Activated CD4-positive, alpha-beta T cell treated with anti-CD3 and anti-CD28 coated beads, Interleukin-2, amount 10 ng/mL, durations not matched to agents 7 days and 5 days (primary cell): Measurements from ENCODE around the gene CCDC12. TPM values are rescaled to one million over a fixed set of nuclear protein-coding genes. Genes with fewer than 3 reads are reported as not detected.
A peak's percentile ranks its signal among the peaks of the same experiment; 100 is the strongest.

Source experiments
- CTCF ChIA-PET: fragments of 350-600 bp; sonication (Branson Sonifier 250); formaldehyde crosslinking; loops from one replicate; lab custom pipeline; 2021; ENCODE audit warnings: antibody characterized with exemption; lab: Charles Lee
- POLR2A ChIA-PET: fragments of 350-600 bp; sonication (Branson Sonifier 250); formaldehyde crosslinking; loops from one replicate; lab custom pipeline; 2021; ENCODE audit warnings: antibody characterized with exemption; lab: Charles Lee
- DNase-seq: peaks from one replicate; pipeline ENCODE4 v3.0.0-alpha.2; 2020
- H3K27ac Mint-ChIP-seq: one replicate; pipeline ENCODE4 v1.8.0; 2021; ENCODE audit warnings: mild to moderate bottlenecking, moderate library complexity, mixed read lengths
- H3K27me3 Mint-ChIP-seq: one replicate; pipeline ENCODE4 v1.8.0; 2021; ENCODE audit warnings: mixed read lengths
- H3K36me3 Mint-ChIP-seq: one replicate; pipeline ENCODE4 v1.8.0; 2021; ENCODE audit warnings: low read depth, mixed read lengths
- H3K4me1 Mint-ChIP-seq: one replicate; pipeline ENCODE4 v1.8.0; 2021; ENCODE audit warnings: mixed read lengths
- H3K4me3 Mint-ChIP-seq: one replicate; pipeline ENCODE4 v1.8.0; 2021; ENCODE audit warnings: mild to moderate bottlenecking, moderate library complexity, mixed read lengths
- H3K9me3 Mint-ChIP-seq: one replicate; pipeline ENCODE4 v1.8.0; 2021; ENCODE audit warnings: mixed read lengths
- total RNA-seq, 2 experiments: library from RNA; stranded (reverse); gene quantifications; one replicate each; pipeline ENCODE4 v1.2.3, GENCODE V29; 2021

CCDC12 gene
- total RNA-seq, 2 experiments from 2014 or later: 48.7 to 56.1 TPM

- H3K27me3 Mint-ChIP-seq: no peaks in the 10 kb centered on the region
- peaks cover 12% of the 10 kb centered on the region for H3K9me3 Mint-ChIP-seq
- H3K36me3 Mint-ChIP-seq: peaks cover 70% of the 10 kb centered on the region
- no peak overlapping the region for H3K4me3 Mint-ChIP-seq
- ChIA-PET POLR2A (no interaction called here), CTCF (interaction anchor here (1.6 to 3.5 kb wide), 2 partner anchors 10 to 22 kb away, joined by 6 to 11 read pairs; no protein-coding TSS in a partner anchor)
- peaks cover 59% of the 10 kb centered on the region for H3K4me1 Mint-ChIP-seq
- no peak for DNase-seq
- peak overlapping the region; percentile 84 for H3K27ac Mint-ChIP-seq
Observed at GRCh38 chr3:46926039-46926438, 50.5 kb downstream of the CCDC12 start.

- Mint-ChIP-seq H3K36me3 (peaks cover 70% of the 10 kb centered on the region), H3K4me1 (peaks cover 54% of the 10 kb centered on the region), H3K4me3 (no peak overlapping the region), H3K27ac (peak overlapping the region; percentile 84), H3K27me3 (no peaks in the 10 kb centered on the region), H3K9me3 (peaks cover 12% of the 10 kb centered on the region)
- ChIA-PET CTCF (interaction anchor here (0.7 to 1.6 kb wide), 2 partner anchors 10 to 14 kb away, joined by 3 to 6 read pairs; no protein-coding TSS in a partner anchor), POLR2A (no interaction called here)
- DNase-seq: no peak
Observed at GRCh38 chr3:46925585-46925934, 51.0 kb downstream of the CCDC12 start.

- H3K4me1 Mint-ChIP-seq: peaks cover 51% of the 10 kb centered on the region
- no peak overlapping the region for H3K4me3 Mint-ChIP-seq
- no peak for DNase-seq
- peak overlapping the region; percentile 20 for H3K27ac Mint-ChIP-seq
- peaks cover 69% of the 10 kb centered on the region for H3K36me3 Mint-ChIP-seq
- ChIA-PET POLR2A (no interaction called here), CTCF (interaction anchor here (0.7 to 2.0 kb wide), 2 partner anchors 15 to 24 kb away, joined by 3 to 5 read pairs; no protein-coding TSS in a partner anchor)
- no peaks in the 10 kb centered on the region for H3K27me3 Mint-ChIP-seq
- H3K9me3 Mint-ChIP-seq: peaks cover 12% of the 10 kb centered on the region
Observed at GRCh38 chr3:46924921-46925584, 51.5 kb downstream of the CCDC12 start.

- Mint-ChIP-seq H3K4me3 (no peak overlapping the region), H3K27me3 (no peaks in the 10 kb centered on the region), H3K36me3 (peaks cover 68% of the 10 kb centered on the region), H3K9me3 (peaks cover 7% of the 10 kb centered on the region), H3K27ac (no peak overlapping the region), H3K4me1 (peaks cover 42% of the 10 kb centered on the region)
- DNase-seq: peak; percentile 54
- ChIA-PET POLR2A (no interaction called here), CTCF (interaction anchor here (1.3 to 2.0 kb wide), 11 partner anchors 9 to 410 kb away, joined by 3 to 8 read pairs (median 6); no protein-coding TSS in a partner anchor)
Observed at GRCh38 chr3:46923559-46924350, 52.8 kb downstream of the CCDC12 start.

- DNase-seq: no peak
- no peak overlapping the region for H3K27ac Mint-ChIP-seq
- POLR2A ChIA-PET: no interaction called here
- H3K4me3 Mint-ChIP-seq: no peak overlapping the region
- CTCF ChIA-PET: interaction anchor here (1.3 to 2.0 kb wide), 11 partner anchors 10 to 410 kb away, joined by 3 to 8 read pairs (median 6); no protein-coding TSS in a partner anchor
- H3K36me3 Mint-ChIP-seq: peaks cover 69% of the 10 kb centered on the region
- H3K27me3 Mint-ChIP-seq: no peaks in the 10 kb centered on the region
- no peaks in the 10 kb centered on the region for H3K9me3 Mint-ChIP-seq
- peaks cover 35% of the 10 kb centered on the region for H3K4me1 Mint-ChIP-seq
Observed at GRCh38 chr3:46922871-46923558, 53.5 kb downstream of the CCDC12 start.

GRCh38 chr3:46922426-46922825, 54.1 kb downstream of the CCDC12 start:
- no peaks in the 10 kb centered on the region for H3K27me3 Mint-ChIP-seq
- no peak overlapping the region for H3K4me3 Mint-ChIP-seq
- no peak for DNase-seq
- peaks cover 30% of the 10 kb centered on the region for H3K4me1 Mint-ChIP-seq
- ChIA-PET POLR2A (no interaction called here), CTCF (interaction anchor here (1.3 to 2.0 kb wide), 7 partner anchors 10 to 411 kb away, joined by 3 to 8 read pairs (median 6); no protein-coding TSS in a partner anchor)
- no peak overlapping the region for H3K27ac Mint-ChIP-seq
- H3K36me3 Mint-ChIP-seq: peaks cover 71% of the 10 kb centered on the region
- H3K9me3 Mint-ChIP-seq: no peaks in the 10 kb centered on the region

- H3K9me3 Mint-ChIP-seq: no peaks in the 10 kb centered on the region
- H3K36me3 Mint-ChIP-seq: peaks cover 71% of the 10 kb centered on the region
- no peak overlapping the region for H3K27ac Mint-ChIP-seq
- CTCF ChIA-PET: interaction anchor here (0.6 to 1.7 kb wide), 3 partner anchors 9 to 83 kb away, joined by 3 to 6 read pairs (median 3); no protein-coding TSS in a partner anchor
- H3K27me3 Mint-ChIP-seq: no peaks in the 10 kb centered on the region
- H3K4me1 Mint-ChIP-seq: peaks cover 24% of the 10 kb centered on the region
- POLR2A ChIA-PET: no interaction called here
- H3K4me3 Mint-ChIP-seq: no peak overlapping the region
- DNase-seq: no peak
Observed at GRCh38 chr3:46921871-46922271, 54.7 kb downstream of the CCDC12 start.

- no peak for DNase-seq
- Mint-ChIP-seq H3K27me3 (no peaks in the 10 kb centered on the region), H3K27ac (no peak overlapping the region), H3K9me3 (no peaks in the 10 kb centered on the region), H3K4me3 (no peak overlapping the region), H3K36me3 (peaks cover 78% of the 10 kb centered on the region), H3K4me1 (peaks cover 16% of the 10 kb centered on the region)
- ChIA-PET CTCF (interaction anchor here (0.5 to 2.8 kb wide), 3 partner anchors 26 to 1261 kb away, joined by 3 to 10 read pairs (median 5); no protein-coding TSS in a partner anchor), POLR2A (no interaction called here)
Observed at GRCh38 chr3:46921041-46921440, 55.5 kb downstream of the CCDC12 start.

- ChIA-PET CTCF (interaction anchor here (1.0 to 2.8 kb wide), 3 partner anchors 29 to 99 kb away, joined by 3 to 10 read pairs (median 3); no protein-coding TSS in a partner anchor), POLR2A (interaction anchor here (0.6 kb wide), 1 partner anchor 507 kb away, joined by 11 read pairs; no protein-coding TSS in a partner anchor)
- Mint-ChIP-seq H3K36me3 (peaks cover 70% of the 10 kb centered on the region), H3K9me3 (no peaks in the 10 kb centered on the region), H3K4me3 (no peak overlapping the region), H3K4me1 (peaks cover 13% of the 10 kb centered on the region), H3K27me3 (no peaks in the 10 kb centered on the region), H3K27ac (no peak overlapping the region)
- no peak for DNase-seq
Observed at GRCh38 chr3:46918634-46919033, 57.9 kb downstream of the CCDC12 start.

GRCh38 chr3:46918202-46918601, 58.3 kb downstream of the CCDC12 start:
- Mint-ChIP-seq H3K36me3 (peaks cover 65% of the 10 kb centered on the region), H3K27me3 (no peaks in the 10 kb centered on the region), H3K4me3 (no peak overlapping the region), H3K4me1 (peaks cover 13% of the 10 kb centered on the region), H3K27ac (no peak overlapping the region), H3K9me3 (no peaks in the 10 kb centered on the region)
- CTCF ChIA-PET: interaction anchor here (1.2 kb wide), 1 partner anchor 100 kb away, joined by 3 read pairs; no protein-coding TSS in a partner anchor
- no peak for DNase-seq
- POLR2A ChIA-PET: interaction anchor here (0.6 kb wide), 1 partner anchor 508 kb away, joined by 11 read pairs; no protein-coding TSS in a partner anchor

- CTCF ChIA-PET: interaction anchor here (1.2 kb wide), 1 partner anchor 100 kb away, joined by 3 read pairs; no protein-coding TSS in a partner anchor
- no peaks in the 10 kb centered on the region for H3K27me3 Mint-ChIP-seq
- POLR2A ChIA-PET: no interaction called here
- no peaks in the 10 kb centered on the region for H3K9me3 Mint-ChIP-seq
- H3K4me3 Mint-ChIP-seq: no peak overlapping the region
- no peak for DNase-seq
- H3K36me3 Mint-ChIP-seq: peaks cover 56% of the 10 kb centered on the region
- peaks cover 13% of the 10 kb centered on the region for H3K4me1 Mint-ChIP-seq
- no peak overlapping the region for H3K27ac Mint-ChIP-seq
Observed at GRCh38 chr3:46917257-46917656, 59.3 kb downstream of the CCDC12 start.

GRCh38 chr3:46916799-46917198, 59.7 kb downstream of the CCDC12 start:
- CTCF ChIA-PET: no interaction called here
- H3K27me3 Mint-ChIP-seq: no peaks in the 10 kb centered on the region
- H3K27ac Mint-ChIP-seq: no peak overlapping the region
- no peaks in the 10 kb centered on the region for H3K9me3 Mint-ChIP-seq
- POLR2A ChIA-PET: no interaction called here
- H3K4me3 Mint-ChIP-seq: no peak overlapping the region
- no peak for DNase-seq
- peaks cover 51% of the 10 kb centered on the region for H3K36me3 Mint-ChIP-seq
- peaks cover 13% of the 10 kb centered on the region for H3K4me1 Mint-ChIP-seq
